GM12873 (cell line): ENCODE measurements around the gene ATP6V0A1.

Experiments
- CTCF ChIP-seq: IDR thresholded peaks from 2 replicates; pipeline ENCODE4 v1.5.1; 2012; ENCODE audit warnings: low read depth, mild to moderate bottlenecking, moderate library complexity, low read length, control low read depth; ENCODE audit not compliant: insufficient read depth; ENCODE audit errors: missing control alignments

ATP6V0A1 gene

GRCh38 chr17:42458497-42459255 lies at the start of gene ATP6V0A1:
Gene ATP6V0A1 (plus strand): TSS chr17:42458878. CDS start chr17:42460895, 2,017 bp downstream.
- TF ChIP-seq CTCF: no peak

GRCh38 chr17:42409523-42410318 lies 49.0 kb upstream of the ATP6V0A1 start:
- no peak for TF ChIP-seq CTCF

- no peak for TF ChIP-seq CTCF
Measured at GRCh38 chr17:42410319-42410685, 48.4 kb upstream of the ATP6V0A1 start.

GRCh38 chr17:42411361-42411760 lies 47.3 kb upstream of the ATP6V0A1 start:
- TF ChIP-seq CTCF: no peak

- TF ChIP-seq CTCF: no peak
Measured at GRCh38 chr17:42411905-42412679, 46.6 kb upstream of the ATP6V0A1 start.

GRCh38 chr17:42413464-42414040 lies 45.1 kb upstream of the ATP6V0A1 start:
- TF ChIP-seq CTCF: no peak
